Putamen (tissue), 1 donor: ENCODE measurements around the gene OR4M1.
"Not testable (repeated sequence)": the region's sequence is repeated elsewhere in the genome, so short reads cannot be mapped to it uniquely, and the experiment has no call there.

Experiments
- DNase-seq: peaks from one replicate; pipeline ENCODE4 v3.0.0-alpha.2; 2016; ENCODE audit warnings: low spot score

The OR4M1 gene

GRCh38 chr14:19773204-19773603 is at the start of gene OR4M1:
Gene OR4M1, plus strand, starts transcription at chr14:19773504. Its CDS starts 6,819 bp downstream, at chr14:19780323.
- DNase-seq = not testable (repeated sequence)

GRCh38 chr14:19729359-19729758 is 43.9 kb upstream of the OR4M1 start:
- no peak for DNase-seq

GRCh38 chr14:19729763-19730162 is 43.5 kb upstream of the OR4M1 start:
- DNase-seq = no peak

GRCh38 chr14:19733893-19734292 is 39.4 kb upstream of the OR4M1 start:
- DNase-seq = not testable (repeated sequence)

GRCh38 chr14:19743256-19743655 is 30.0 kb upstream of the OR4M1 start, which contains the start of gene OR4Q3:
Gene OR4Q3, plus strand, starts transcription at chr14:19743571.
- DNase-seq = no peak

- not testable (repeated sequence) for DNase-seq
Measured at GRCh38 chr14:19752316-19752715, 21.0 kb upstream of the OR4M1 start.

GRCh38 chr14:19754172-19754571 is 19.1 kb upstream of the OR4M1 start:
- DNase-seq = no peak

- not testable (repeated sequence) for DNase-seq
Measured at GRCh38 chr14:19771491-19771890, 1.8 kb upstream of the OR4M1 start.

GRCh38 chr14:19771895-19772430 is 1.3 kb upstream of the OR4M1 start:
- DNase-seq = no peak

- not testable (repeated sequence) for DNase-seq
Measured at GRCh38 chr14:19772454-19772853, 850 bp upstream of the OR4M1 start.

GRCh38 chr14:19775587-19775986 is 2.3 kb downstream of the OR4M1 start:
- DNase-seq = no peak

- not testable (repeated sequence) for DNase-seq
Measured at GRCh38 chr14:19785848-19786247, 12.5 kb downstream of the OR4M1 start.

- DNase-seq = not testable (repeated sequence)
Measured at GRCh38 chr14:19787318-19787717, 14.0 kb downstream of the OR4M1 start.

- DNase-seq = not testable (repeated sequence)
Measured at GRCh38 chr14:19788150-19788549, 14.8 kb downstream of the OR4M1 start.

- DNase-seq = not testable (repeated sequence)
Measured at GRCh38 chr14:19796520-19797108, 23.3 kb downstream of the OR4M1 start.

GRCh38 chr14:19799880-19800279 is 26.6 kb downstream of the OR4M1 start:
- no peak for DNase-seq

GRCh38 chr14:19800282-19801117 is 27.2 kb downstream of the OR4M1 start:
- DNase-seq = peak; percentile 93

GRCh38 chr14:19801118-19801464 is 27.8 kb downstream of the OR4M1 start:
- peak; percentile 8 for DNase-seq

GRCh38 chr14:19803470-19803869 is 30.2 kb downstream of the OR4M1 start, which contains the start of gene OR4N2:
Gene OR4N2, plus strand, starts transcription at chr14:19803770. Its CDS starts 23,679 bp downstream, at chr14:19827449.
- not testable (repeated sequence) for DNase-seq

- not testable (repeated sequence) for DNase-seq
Measured at GRCh38 chr14:19813171-19813920, 40.0 kb downstream of the OR4M1 start.

GRCh38 chr14:19819879-19820278 is 46.6 kb downstream of the OR4M1 start:
- not testable (repeated sequence) for DNase-seq

- not testable (repeated sequence) for DNase-seq
Measured at GRCh38 chr14:19821016-19821415, 47.7 kb downstream of the OR4M1 start.
